ENCODE data around the gene CAMKV. TPM values are rescaled to one million over a fixed set of nuclear protein-coding genes. Genes with fewer than 3 reads are reported as not detected.

CAMKV gene
- total RNA-seq, 4 donors from 2014 or later: not detected

DNA sequence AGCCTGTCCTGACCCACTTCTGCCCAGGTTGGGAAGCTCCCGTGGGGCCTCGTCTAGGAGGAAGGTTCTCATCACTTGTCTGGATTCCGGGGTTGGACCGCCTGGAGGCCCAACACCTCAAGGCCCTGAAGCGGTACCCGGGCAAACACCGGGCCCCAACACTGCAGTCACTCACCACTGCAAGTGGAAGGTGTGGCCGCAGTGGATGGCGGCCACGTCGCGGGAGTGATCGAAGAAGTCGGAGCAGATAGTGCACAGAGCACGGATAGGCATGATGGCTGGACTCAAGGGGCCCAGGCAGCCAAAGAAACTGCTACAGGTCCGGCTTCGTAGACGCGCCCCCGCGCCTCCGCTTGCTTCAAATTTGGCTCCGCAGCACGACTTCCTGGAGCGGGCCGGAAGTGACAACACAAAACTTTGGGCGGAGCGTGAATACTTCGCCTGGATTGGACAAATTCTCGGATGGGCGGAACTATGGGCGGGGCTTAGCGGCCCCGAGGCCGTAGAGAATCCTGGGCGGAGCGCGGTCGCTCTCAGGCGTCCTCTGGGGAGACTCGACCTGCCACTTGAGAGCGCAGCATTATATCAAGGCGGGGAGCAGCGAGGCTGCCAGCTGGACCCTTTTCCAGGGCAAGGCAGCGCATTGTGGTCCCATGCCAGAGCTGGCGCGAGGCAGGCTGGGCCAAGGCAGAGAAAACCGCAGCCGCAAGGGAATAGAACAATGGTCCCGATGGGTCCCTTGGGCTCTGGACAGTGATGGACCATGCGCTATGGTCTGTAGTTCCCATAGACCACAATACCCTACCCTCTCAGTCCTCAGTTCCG is 13.3 kb downstream of the CAMKV start, which contains the start of gene TRAIP:
TSS of gene TRAIP (minus strand) at position 384 of the 825 bp plus-strand sequence. CDS start at position 273, 111 bp downstream.
- ATAC-seq: peak; percentile 99
- Histone ChIP-seq H3K4me1 (peaks cover 0 to 16% (median 3%) of the 10 kb centered on the region in 3 donors), H3K27me3 (no peaks in the 10 kb centered on the region), H3K27ac (peak within 1 kb of the TSS; percentile 31 to 87 (median 82)), H3K9me3 (no peaks in the 10 kb centered on the region), H3K4me3 (peak within 1 kb of the TSS; percentile 28 to 62), H3K36me3 (no peaks in the 10 kb centered on the region)
- TF ChIP-seq POLR2A (IDR thresholded peaks at IDR 0.05) (peak in 1 of 2 donors; percentile 45), POLR2AphosphoS5 (IDR thresholded peaks at IDR 0.05) (peak; percentile 60), EP300 (IDR thresholded peaks at IDR 0.05) (no peak)
- TF ChIP-seq, protein P1, sequence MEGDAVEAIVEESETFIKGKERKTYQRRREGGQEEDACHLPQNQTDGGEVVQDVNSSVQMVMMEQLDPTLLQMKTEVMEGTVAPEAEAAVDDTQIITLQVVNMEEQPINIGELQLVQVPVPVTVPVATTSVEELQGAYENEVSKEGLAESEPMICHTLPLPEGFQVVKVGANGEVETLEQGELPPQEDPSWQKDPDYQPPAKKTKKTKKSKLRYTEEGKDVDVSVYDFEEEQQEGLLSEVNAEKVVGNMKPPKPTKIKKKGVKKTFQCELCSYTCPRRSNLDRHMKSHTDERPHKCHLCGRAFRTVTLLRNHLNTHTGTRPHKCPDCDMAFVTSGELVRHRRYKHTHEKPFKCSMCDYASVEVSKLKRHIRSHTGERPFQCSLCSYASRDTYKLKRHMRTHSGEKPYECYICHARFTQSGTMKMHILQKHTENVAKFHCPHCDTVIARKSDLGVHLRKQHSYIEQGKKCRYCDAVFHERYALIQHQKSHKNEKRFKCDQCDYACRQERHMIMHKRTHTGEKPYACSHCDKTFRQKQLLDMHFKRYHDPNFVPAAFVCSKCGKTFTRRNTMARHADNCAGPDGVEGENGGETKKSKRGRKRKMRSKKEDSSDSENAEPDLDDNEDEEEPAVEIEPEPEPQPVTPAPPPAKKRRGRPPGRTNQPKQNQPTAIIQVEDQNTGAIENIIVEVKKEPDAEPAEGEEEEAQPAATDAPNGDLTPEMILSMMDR (IDR thresholded peaks at IDR 0.05): no peak
- 3 to 17% methylated on average over 7 to 15 of the region's 52 CpGs for WGBS, 2 donors (ENCODE audit: low coverage in 1 of 2)

DNA sequence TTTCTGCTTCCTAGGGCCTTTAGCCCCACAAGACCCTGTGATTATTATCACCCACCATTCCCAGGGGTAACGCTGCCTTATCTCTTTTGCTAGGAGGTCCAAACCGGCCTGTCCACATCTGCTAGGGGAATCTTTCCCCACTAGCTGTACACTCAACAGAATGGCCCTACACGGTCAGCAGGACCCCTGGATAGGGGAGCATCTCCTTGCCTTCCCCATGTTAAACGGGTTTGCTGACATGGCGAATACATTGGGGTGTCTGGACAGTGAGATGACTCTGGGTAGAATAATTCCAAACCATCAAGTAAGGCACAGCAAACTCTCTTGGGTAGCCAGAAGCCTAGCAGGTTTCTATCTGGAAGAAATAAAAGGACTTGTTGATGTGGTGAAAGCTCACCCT is 14.0 kb downstream of the CAMKV start:
- no peaks in the 10 kb centered on the region for H3K9me3 ChIP-seq
- peaks cover 0 to 16% (median 3%) of the 10 kb centered on the region in 3 donors for H3K4me1 ChIP-seq
- no peaks in the 10 kb centered on the region for H3K36me3 ChIP-seq
- no peak for ATAC-seq
- WGBS, 2 donors (ENCODE audit: low coverage in 1 of 2): 39 to 46% methylated on average over 3 to 5 of the region's 5 CpGs
- no peak overlapping the region for H3K27ac ChIP-seq
- peak overlapping the region in 1 of 2 donors; percentile 62 for H3K4me3 ChIP-seq
- H3K27me3 ChIP-seq: no peaks in the 10 kb centered on the region
- TF ChIP-seq, protein P1 (IDR thresholded peaks at IDR 0.05): no peak
- TF ChIP-seq POLR2AphosphoS5 (IDR thresholded peaks at IDR 0.05): no peak
- no peak for TF ChIP-seq POLR2A (IDR thresholded peaks at IDR 0.05)
- no peak for TF ChIP-seq EP300 (IDR thresholded peaks at IDR 0.05)

DNA sequence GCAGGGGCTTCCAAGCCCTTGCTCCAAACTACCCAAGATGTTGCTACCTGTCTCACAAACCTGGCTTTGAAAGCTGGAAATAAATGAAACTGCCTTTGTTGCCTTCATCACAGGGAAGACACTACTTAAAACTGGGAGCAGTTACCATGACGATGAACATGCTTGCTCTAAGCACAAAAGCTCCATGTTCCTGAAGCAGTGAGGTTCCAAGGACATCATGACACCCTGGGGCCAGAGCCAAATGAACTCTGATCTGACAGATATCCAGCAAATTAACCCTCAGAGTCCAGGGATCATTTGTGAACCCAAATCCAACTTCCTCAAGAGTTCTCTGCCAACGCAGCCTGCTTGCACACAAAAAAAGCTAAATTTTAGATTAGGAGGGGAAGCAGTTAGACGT is 24.0 kb downstream of the CAMKV start:
- Histone ChIP-seq H3K36me3 (peaks cover 0 to 24% of the 10 kb centered on the region in 2 donors), H3K4me1 (peaks cover 0 to 9% (median 0%) of the 10 kb centered on the region in 3 donors), H3K4me3 (no peak overlapping the region), H3K27ac (no peak overlapping the region), H3K9me3 (no peaks in the 10 kb centered on the region), H3K27me3 (no peaks in the 10 kb centered on the region)
- 72 to 96% methylated on average over 3 of the region's 3 CpGs for WGBS, 2 donors (ENCODE audit: low coverage in 1 of 2)
- ATAC-seq: no peak
- TF ChIP-seq, protein P1 (IDR thresholded peaks at IDR 0.05): no peak
- TF ChIP-seq EP300 (IDR thresholded peaks at IDR 0.05): no peak
- TF ChIP-seq POLR2AphosphoS5 (IDR thresholded peaks at IDR 0.05): no peak
- TF ChIP-seq POLR2A (IDR thresholded peaks at IDR 0.05): no peak

DNA sequence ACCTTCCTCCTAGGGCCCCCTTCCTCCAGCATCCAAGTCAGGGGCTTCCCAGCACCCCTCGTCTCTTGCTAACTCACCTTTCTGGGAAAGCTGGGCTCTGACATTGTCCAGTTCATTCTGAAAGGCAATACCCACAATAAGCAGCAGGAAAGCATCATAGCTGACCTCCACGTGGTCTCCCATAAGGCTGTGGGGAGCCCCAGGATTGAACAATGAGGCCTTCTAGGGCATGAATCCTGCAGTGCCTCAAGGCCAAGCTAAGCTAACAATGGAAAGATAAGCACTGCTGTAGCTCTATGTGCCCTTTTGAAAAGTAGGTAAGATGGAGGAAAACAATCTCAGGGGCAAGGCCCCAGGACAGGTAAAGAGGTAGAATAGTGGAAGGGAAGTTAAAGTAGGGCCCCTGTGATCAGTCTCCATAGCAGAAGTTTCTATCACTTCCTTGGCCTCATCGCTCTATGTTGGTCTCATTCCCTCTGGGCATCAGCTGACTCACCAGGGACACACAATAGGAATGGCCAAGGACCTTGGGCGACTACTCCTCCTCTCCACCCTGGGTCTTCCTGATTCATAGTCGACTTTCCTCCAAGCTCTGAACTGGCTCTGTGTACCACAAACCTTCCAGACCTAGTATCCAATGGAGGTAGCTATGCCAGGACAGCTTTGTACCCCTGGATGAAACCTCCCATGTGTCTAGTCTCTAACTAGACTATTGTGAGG is 25.1 kb downstream of the CAMKV start:
- TF ChIP-seq POLR2A (IDR thresholded peaks at IDR 0.05): no peak
- TF ChIP-seq EP300 (IDR thresholded peaks at IDR 0.05): no peak
- TF ChIP-seq, protein P1 (IDR thresholded peaks at IDR 0.05): no peak
- no peak for TF ChIP-seq POLR2AphosphoS5 (IDR thresholded peaks at IDR 0.05)
- 74% methylated on average over 4 of the region's 5 CpGs; no CpG with 5 or more reads in 1 of the 2 donors for WGBS, 2 donors (ENCODE audit: low coverage in 1 of 2)
- Histone ChIP-seq H3K9me3 (no peaks in the 10 kb centered on the region), H3K4me3 (no peak overlapping the region), H3K36me3 (peaks cover 0 to 24% of the 10 kb centered on the region in 2 donors), H3K4me1 (peaks cover 0 to 20% (median 6%) of the 10 kb centered on the region in 3 donors), H3K27ac (no peak overlapping the region), H3K27me3 (no peaks in the 10 kb centered on the region)
- no peak for ATAC-seq
